Large intestine (tissue), 3 donors: ENCODE data around the gene SLC9A8. TPM values are rescaled to one million over a fixed set of nuclear protein-coding genes. Genes with fewer than 3 reads are reported as not detected.

ENCODE experiments used
- DNase-seq, 2 donors: peaks; one replicate each; pipeline versions ENCODE4 v3.0.0 to v3.0.0-alpha.2; 2013
- H3K27ac ChIP-seq: one replicate; pipeline ENCODE4 v1.5.1; 2013; ENCODE audit warnings: low read length
- H3K27me3 ChIP-seq: 2 replicates; pipeline ENCODE4 v1.6.1; 2013; ENCODE audit warnings: low read length; ENCODE audit not compliant: control insufficient read depth, insufficient read depth
- H3K36me3 ChIP-seq: 2 replicates; pipeline ENCODE4 v1.6.1; 2013; ENCODE audit warnings: low read length; ENCODE audit not compliant: control insufficient read depth, insufficient read depth
- H3K4me1 ChIP-seq: one replicate; pipeline ENCODE4 v1.6.1; 2013; ENCODE audit warnings: low read length; ENCODE audit not compliant: control insufficient read depth, insufficient read depth
- H3K4me3 ChIP-seq: one replicate; pipeline ENCODE4 v1.5.1; 2013; ENCODE audit warnings: low read length
- H3K9me3 ChIP-seq: one replicate; pipeline ENCODE4 v1.6.1; 2013; ENCODE audit warnings: mild to moderate bottlenecking, low read depth, low read length, moderate library complexity; ENCODE audit not compliant: control insufficient read depth
- whole genome bisulfite sequencing: methylation state at CpG from one replicate; pipeline ENCODE4 v1.1.5; 2013; ENCODE audit warnings: low lambda C conversion rate; ENCODE audit not compliant: insufficient coverage; 5-methylcytosine and 5-hydroxymethylcytosine counted together
- polyA plus RNA-seq: library from polyadenylated mRNA; unstranded; fragments of 120-200 nt; gene quantifications from one replicate; pipeline ENCODE4 v1.2.1, GENCODE V29; 2013

The SLC9A8 gene
- polyA plus RNA-seq, 1 donor = 11.3 TPM

DNA sequence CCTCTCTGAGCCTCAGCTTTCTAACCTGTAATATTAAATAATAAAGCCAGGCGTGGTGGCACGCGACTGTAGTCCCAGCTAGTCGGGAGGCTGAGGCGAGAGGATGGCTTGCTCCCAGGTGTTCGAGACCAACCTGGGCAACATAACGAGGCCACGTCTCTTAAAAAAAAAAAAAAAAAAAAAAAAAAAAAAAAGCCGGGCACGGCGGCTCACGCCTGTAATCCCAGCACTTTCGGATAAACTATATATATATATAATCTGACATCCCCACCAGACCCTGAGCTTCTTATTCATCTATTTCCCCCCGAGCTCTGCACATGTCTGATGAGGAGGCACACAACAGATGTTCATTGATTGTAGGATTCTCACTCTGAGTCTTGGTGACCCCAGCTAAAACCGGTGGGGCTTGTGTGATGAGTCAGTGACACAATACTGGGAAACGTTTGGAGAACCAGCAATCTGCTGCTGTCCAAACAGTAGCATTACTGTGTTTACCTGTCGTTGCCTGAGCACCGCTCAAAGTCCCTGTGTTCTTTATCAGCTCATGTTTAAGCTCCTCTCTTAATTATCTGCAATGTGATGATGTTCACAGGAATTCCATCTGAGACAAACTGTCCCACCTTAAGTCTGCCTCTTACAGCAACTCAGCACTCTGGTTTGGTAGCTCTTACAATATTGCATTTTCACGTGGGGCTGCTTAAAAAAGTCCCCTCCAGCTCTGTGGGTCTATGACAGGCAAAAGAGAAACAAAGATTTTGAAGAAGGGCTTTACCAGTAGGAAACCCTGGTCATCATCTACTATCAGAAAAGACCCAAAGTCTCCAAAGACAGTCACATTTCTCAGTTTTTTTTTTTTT, 103.7 kb downstream of the SLC9A8 start:
- Histone ChIP-seq H3K9me3 (no peaks in the 10 kb centered on the region), H3K36me3 (peaks cover 4% of the 10 kb centered on the region), H3K4me3 (peak overlapping the region; percentile 95), H3K27me3 (no peaks in the 10 kb centered on the region), H3K27ac (peak overlapping the region; percentile 99), H3K4me1 (peaks cover 26% of the 10 kb centered on the region)
- peak; percentile 93 to 97 for DNase-seq
- no CpG with 5 or more reads among the region's 19 CpGs for WGBS

DNA sequence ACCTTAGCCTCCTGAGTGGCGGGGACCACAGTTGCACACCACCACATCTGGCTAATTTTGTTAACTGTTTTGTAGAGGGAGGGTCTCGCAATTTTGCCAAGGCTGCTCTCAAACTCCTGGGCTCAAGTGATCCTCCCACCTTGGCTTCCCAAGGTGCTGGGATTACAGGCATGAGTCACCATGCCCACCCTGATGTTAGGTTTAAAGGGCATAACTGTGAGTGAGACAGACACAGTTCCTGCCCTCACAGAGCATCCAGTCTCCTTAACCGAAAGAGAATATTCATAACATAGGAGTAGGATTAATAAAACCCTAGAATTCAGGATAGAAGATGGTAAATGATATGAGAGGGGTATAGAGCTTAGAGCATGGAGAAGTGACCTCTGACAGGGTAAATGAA, 105.8 kb downstream of the SLC9A8 start:
- no peaks in the 10 kb centered on the region for H3K27me3 ChIP-seq
- peak overlapping the region; percentile 12 for H3K27ac ChIP-seq
- no peaks in the 10 kb centered on the region for H3K36me3 ChIP-seq
- no peak overlapping the region for H3K4me3 ChIP-seq
- no peaks in the 10 kb centered on the region for H3K9me3 ChIP-seq
- DNase-seq = no peak
- WGBS = no CpG with 5 or more reads among the region's 3 CpGs
- peaks cover 24% of the 10 kb centered on the region for H3K4me1 ChIP-seq

DNA sequence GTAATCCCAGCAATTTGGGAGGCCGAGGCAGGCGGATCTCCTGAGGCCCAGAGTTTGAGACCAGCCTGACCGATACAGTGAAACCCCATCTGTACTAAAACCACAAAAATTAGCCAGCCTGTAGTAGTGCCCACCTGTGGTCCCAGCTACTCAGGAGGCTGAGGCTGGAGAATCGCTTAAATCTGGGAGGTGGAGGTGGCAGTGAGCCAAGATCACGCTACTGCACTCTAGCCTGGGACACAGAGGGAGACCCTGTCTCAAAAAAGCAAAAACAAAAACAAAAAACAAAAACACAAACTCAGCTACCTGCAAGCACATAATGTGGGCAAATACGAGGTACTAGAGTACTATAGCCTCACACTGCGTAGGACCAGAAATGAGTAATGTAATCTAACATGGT, 106.4 kb downstream of the SLC9A8 start:
- Histone ChIP-seq H3K27me3 (no peaks in the 10 kb centered on the region), H3K27ac (no peak overlapping the region), H3K9me3 (no peaks in the 10 kb centered on the region), H3K4me3 (no peak overlapping the region), H3K4me1 (peaks cover 20% of the 10 kb centered on the region), H3K36me3 (no peaks in the 10 kb centered on the region)
- WGBS = no CpG with 5 or more reads among the region's 7 CpGs
- DNase-seq = no peak

DNA sequence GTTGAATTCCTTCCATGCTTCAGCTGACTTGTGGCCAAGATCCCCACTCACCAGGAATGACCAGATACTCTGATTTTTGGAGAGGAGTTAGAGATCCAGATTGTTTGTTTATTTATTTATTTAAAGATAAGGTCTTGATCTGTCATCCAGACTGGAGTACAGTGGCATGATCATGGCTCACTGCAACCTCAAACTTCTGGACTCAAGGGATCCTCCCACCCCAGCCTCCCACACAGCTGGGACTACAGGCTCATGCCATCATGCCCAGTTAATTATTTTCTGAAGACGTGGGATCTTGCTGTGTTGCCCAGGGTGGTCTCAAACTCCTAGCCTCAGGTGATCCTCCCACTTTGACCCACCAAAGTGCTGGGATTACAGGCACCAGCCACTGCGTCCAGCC, 106.8 kb downstream of the SLC9A8 start:
- Histone ChIP-seq H3K9me3 (no peaks in the 10 kb centered on the region), H3K4me3 (no peak overlapping the region), H3K4me1 (peaks cover 24% of the 10 kb centered on the region), H3K27ac (no peak overlapping the region), H3K36me3 (no peaks in the 10 kb centered on the region), H3K27me3 (no peaks in the 10 kb centered on the region)
- WGBS = no CpG with 5 or more reads among the region's 2 CpGs
- DNase-seq = no peak

DNA sequence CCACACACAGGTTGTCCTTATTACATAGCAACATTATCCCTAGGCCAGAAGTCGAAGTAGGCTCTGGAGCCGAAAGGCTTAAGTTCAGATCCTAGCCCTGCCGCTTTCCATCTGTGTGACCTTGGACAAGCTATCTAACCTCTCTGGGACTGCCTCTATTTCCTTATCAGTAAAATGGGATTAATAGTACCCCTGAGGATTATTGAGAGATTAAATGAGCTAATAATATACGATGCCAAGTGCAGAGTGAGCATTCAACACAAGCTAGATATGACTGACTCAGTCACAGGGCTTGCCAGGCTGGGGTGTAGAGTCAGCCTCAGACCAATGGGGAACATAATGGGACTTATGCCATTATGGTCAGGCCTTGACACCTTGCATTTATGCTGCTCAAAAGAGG, 111.6 kb downstream of the SLC9A8 start:
- 90% methylated on average over 2 of the region's 4 CpGs for WGBS
- H3K4me1 ChIP-seq = peaks cover 13% of the 10 kb centered on the region
- H3K27ac ChIP-seq = peak overlapping the region; percentile 63
- H3K4me3 ChIP-seq = no peak overlapping the region
- H3K27me3 ChIP-seq = no peaks in the 10 kb centered on the region
- H3K36me3 ChIP-seq = no peaks in the 10 kb centered on the region
- no peaks in the 10 kb centered on the region for H3K9me3 ChIP-seq
- no peak for DNase-seq

DNA sequence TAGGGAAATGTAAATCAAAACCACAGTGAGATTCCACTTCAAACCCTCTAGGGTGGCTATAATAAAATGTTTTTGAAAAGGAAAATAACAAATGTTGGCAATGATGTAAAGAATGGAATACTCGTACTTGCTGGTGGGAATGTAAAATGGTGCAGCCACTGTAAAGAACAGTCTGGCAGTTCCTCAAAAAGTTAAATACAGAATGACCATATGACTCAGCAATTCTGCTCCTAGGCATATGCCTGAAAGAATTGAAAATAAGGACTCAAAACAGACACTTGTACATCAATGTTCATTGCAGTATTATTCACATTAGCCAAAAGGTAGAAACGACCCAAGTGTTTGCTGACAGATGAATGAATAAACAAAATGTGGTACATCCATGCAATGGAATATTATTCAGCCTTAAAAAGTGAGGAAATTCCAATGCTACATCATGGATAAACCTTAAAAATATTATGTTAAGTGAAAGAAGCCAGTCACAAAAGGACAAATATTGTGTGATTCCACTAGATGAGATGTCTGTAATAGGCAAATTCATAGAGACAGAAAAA, 113.3 kb downstream of the SLC9A8 start:
- Histone ChIP-seq H3K9me3 (no peaks in the 10 kb centered on the region), H3K36me3 (no peaks in the 10 kb centered on the region), H3K27me3 (no peaks in the 10 kb centered on the region), H3K27ac (no peak overlapping the region), H3K4me1 (peaks cover 13% of the 10 kb centered on the region), H3K4me3 (no peak overlapping the region)
- WGBS = 78% methylated on average over 2 of the region's 2 CpGs
- DNase-seq = no peak

DNA sequence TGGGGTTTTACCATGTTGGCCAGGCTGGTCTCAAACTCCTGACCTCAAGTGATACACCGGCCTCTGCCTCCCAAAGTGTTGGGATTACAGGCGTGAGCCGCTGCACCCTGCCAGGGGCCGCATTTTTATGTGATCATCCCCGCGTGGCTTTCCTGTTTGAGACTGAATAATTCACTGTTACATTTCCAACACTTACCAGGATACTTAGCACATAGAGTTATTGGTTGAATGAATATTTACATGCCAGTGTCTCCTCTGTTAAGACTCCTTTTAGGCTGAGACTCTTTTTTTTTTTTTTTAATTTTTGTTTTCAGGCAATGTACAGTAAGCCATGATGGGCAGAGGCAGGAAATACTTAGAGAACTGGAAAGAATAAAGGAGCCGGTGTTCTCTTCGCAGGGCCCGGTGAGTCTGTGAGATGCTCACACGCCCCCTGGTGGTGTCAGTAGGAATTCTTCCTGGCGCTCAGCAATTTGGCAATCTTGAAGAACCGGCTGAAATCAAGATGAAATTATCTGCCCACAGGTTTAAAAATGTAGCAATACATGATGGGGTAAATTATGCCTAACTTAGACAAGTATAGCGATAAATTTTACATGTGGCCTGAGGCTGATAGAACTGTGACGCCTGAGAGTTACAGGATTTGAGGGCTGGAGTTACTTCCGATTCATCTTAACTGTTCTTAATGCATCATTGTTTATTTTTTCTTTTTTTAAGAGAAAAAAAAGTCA, 115.9 kb downstream of the SLC9A8 start:
- peak; percentile 74 to 79 for DNase-seq
- no peaks in the 10 kb centered on the region for H3K27me3 ChIP-seq
- H3K4me1 ChIP-seq = peaks cover 8% of the 10 kb centered on the region
- no peaks in the 10 kb centered on the region for H3K9me3 ChIP-seq
- no peak overlapping the region for H3K4me3 ChIP-seq
- H3K27ac ChIP-seq = no peak overlapping the region
- WGBS = 0% methylated on average over 1 of the region's 15 CpGs
- no peaks in the 10 kb centered on the region for H3K36me3 ChIP-seq

DNA sequence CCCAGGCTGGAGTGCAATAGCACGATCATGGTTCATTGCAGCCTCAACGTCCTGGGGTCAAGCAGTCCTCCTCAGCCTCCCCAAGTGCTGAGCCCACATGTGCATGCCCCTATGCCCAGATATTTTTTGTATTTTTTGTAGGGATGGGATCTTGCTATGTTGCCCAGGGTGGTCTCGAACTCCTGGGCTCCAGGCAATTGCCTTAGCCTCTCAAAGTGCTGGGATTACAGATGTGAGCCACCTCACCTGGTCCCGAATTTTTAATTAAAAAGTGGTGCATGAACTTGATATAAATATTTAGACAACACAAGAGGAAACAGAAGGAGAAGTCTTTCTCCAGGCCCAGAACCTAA, 116.5 kb downstream of the SLC9A8 start:
- H3K27ac ChIP-seq = no peak overlapping the region

DNA sequence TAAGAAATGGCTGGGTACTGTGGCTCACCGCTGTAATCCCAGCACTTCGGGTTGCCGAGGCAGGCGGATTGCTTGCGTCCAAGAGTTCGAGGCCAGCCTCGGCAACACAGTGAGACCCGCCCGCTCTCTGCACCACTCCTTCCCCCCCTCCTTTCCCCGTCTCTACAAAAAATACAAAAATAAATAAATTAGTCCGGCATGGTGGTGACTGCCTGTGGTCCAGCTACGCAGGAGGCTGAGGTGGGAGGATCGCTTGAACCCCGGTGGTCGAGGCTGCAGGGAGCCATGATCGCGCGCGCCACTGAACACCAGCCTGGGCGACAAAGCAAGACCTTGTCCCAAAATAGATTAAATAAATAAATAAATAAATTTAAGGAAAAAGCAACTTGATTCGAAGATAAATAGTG, 123.1 kb downstream of the SLC9A8 start:
- Histone ChIP-seq H3K4me3 (peak overlapping the region; percentile 44), H3K27me3 (no peaks in the 10 kb centered on the region), H3K9me3 (no peaks in the 10 kb centered on the region), H3K4me1 (peaks cover 17% of the 10 kb centered on the region), H3K27ac (peak overlapping the region; percentile 22), H3K36me3 (peaks cover 15% of the 10 kb centered on the region)
- WGBS = no CpG with 5 or more reads among the region's 21 CpGs
- DNase-seq = no peak

More for the DNA sequence above, 116.5 kb downstream of the SLC9A8 start:
- no peaks in the 10 kb centered on the region for H3K9me3 ChIP-seq
- no CpG with 5 or more reads among the region's 4 CpGs for WGBS
- H3K36me3 ChIP-seq = no peaks in the 10 kb centered on the region
- H3K27me3 ChIP-seq = no peaks in the 10 kb centered on the region
- DNase-seq = no peak
- H3K4me1 ChIP-seq = peaks cover 6% of the 10 kb centered on the region
- H3K4me3 ChIP-seq = no peak overlapping the region

DNA sequence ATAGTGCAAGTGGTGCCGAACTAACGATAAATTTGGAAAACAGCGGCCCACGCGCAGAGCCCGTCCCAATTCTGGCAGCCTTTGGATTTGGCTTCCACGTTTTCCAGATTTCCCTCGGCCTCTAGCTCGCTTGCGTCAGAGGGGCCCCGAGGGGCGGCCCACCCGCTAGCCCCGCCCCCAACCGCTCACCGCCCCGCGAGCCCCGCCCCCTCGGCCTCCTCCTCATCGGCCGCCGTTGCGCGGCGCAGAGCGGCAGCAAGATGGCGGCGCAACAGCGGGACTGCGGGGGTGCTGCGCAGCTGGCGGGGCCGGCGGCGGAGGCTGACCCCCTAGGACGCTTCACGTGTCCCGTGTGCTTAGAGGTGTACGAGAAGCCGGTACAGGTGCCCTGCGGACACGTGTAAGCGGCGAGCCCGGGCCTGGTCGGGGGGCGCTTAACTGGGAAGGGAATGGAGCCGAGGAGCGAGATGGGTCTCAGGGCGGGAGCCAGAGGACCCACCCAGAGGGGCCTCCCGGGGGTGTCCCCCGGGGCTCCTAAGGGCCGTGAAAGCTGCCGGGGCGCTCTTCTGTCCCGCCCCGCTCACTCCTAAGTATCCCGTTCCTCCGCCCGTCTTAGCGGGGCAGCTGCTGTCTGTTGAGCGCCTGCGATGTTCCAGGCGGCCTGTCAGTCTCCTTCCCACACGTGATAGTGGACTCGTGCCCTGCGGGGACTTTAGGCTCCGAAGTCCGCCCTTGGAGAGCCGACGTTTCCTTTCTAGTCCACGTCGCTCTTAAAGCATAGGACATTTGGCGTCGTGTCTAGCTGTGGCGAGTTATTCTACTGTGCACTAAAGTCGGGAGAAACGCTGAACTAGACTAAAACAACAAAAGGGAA, 123.8 kb downstream of the SLC9A8 start, which contains the start of gene RNF114:
Gene RNF114 (plus strand): TSS at position 245 of the 874 bp plus-strand sequence. CDS start 16 bp downstream, at position 261.
- Histone ChIP-seq H3K4me1 (peaks cover 17% of the 10 kb centered on the region), H3K36me3 (peaks cover 20% of the 10 kb centered on the region), H3K27me3 (no peaks in the 10 kb centered on the region), H3K4me3 (peak within 1 kb of the TSS; percentile 94), H3K9me3 (no peaks in the 10 kb centered on the region), H3K27ac (peak within 1 kb of the TSS; percentile 94)
- no CpG with 5 or more reads among the region's 79 CpGs for WGBS
- DNase-seq = peak; percentile 82 to 87
